Left forelimb (tissue), 1 donor: ENCODE data around the gene FLVCR2.
"Not testable (repeated sequence)": the region's sequence is repeated elsewhere in the genome, so short reads cannot be mapped to it uniquely, and the experiment has no call there.

Experiments used
- DNase-seq: peaks from one replicate; pipeline ENCODE4 v3.0.0-alpha.2; 2018; ENCODE audit warnings: low spot score

Gene FLVCR2

DNA sequence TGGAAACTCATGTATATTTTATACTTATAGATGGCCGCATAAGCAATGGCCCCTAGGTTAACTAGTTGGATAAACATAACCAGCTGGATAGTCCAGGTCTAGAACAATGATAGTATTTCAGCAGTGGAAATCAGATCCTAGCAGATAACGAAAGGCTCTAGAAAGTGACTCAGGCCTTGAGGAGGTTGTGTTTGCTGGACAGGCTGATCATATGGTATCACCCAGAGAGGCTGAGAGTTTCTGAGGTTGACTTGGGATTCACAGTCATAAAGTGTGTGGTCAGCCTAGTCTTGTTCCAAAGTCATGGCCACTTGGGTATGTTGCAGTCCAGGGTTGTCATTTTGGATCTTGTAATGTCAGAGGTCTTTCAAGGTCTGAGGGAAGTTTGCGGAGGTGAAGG is 16.8 kb downstream of the FLVCR2 start:
- DNase-seq: no peak

DNA sequence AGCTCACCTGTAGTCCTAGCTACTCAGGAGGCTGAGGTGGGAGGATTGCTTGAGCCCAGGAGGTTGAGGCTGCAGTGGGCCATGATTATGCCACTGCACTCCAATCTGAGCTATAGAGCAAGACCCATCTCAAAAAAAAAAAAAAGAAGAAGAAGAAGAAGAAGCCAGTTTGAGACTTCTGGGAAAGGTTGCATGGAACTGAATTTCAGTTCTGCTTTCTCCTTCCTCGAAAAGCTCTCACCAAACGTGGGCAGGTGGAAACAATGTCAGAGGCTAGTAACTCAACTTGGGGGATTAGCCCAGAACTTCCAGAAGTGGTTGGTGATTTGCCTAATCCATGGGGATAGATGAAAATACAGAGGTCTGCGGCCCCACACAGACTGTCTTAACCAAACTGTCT is 18.7 kb downstream of the FLVCR2 start:
- DNase-seq: no peak

DNA sequence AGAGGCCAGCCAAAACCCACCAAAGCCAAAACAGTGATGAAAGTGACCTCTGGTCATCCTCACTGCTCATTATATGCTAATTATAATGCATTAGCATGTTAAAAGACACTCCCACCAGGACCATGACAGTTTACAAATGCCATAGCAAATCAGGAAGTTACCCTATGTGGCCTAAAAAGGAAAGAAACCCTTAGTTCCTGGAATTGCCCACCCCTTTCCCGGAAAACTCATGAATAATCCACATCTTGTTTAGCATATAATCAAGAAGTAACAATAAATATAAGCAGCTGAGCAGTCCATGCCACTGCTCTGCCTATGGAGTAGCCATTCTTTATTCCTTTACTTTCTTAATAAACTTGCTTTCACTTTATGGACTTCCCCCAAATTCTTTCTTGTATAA is 21.7 kb downstream of the FLVCR2 start:
- DNase-seq: not testable (repeated sequence)

DNA sequence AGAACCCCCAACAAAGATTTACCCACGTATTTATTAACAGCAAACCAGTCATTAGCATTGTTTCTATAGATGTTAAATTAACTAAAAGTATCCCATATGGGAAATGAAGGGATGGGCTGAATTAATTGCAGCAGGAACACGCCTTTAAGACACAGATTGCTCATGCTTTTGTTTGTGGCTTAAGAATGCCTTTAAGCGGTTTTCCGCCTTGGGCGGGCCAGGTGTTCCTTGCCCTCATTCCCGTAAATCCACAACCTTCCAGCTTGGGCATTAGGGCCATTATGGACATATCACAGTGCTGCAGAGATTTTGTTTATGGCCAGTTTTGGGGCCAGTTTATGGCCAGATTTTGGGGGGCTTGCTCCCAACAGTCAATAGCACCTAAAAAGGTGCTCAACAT is 22.6 kb downstream of the FLVCR2 start:
- not testable (repeated sequence) for DNase-seq

DNA sequence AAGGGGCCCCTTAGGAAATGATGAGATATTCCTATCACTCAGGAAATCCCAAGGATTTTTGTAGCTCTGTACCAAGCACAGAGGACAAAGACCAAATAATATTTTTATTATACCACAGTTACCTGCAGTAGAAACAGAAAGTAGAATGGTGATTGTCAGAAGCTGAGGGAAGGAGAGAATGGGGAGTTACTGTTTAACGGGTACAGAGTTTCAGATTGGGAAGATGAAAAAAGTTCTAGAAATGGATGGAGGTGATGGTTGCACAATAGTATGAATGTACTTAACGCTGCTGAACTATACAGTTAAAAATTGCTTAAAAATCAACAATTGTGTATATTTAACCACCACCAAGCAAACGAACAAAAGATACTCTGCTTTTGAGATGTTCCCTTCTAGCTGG is 24.1 kb downstream of the FLVCR2 start:
- DNase-seq: no peak

DNA sequence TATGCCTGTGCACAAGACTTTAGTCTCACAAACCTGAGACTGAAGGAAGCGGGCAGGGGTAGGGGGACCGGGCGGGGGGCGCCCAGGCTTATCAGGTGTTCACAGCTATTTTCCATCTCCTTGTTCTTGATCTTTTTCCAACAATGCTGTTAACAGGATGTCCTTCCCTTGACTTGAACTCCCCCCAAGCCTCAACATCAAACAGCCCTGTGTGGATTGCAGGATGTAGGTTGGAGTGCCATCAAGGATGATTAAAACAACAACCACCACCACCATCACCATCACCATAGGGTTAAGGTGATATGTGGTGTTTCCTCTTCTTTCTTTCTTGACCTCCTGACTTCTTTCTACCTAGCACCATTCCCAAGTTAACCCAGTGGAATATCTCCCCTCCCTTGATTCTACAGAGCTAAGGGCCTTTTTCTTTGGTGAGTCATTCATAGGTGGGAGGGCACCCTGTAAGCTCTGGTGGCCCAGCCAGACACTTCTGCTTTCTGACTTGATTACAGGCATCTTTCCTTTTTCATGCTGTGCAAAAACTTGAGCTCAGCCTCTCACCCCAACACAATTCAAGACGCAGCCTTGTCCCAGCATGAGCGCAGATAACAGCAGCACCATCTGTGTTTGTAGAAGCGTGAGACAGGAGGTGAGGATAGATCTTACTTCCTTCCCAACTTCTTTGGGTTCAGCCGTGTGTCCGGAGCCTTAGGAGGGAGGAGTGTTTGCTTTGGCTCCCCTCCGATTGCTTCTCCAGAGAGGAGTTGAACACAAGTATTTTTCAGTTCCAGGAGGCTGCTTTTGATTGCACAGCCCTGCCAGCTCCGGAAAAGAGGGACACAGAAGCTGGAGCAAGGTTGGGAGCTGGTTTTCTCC is 26.8 kb downstream of the FLVCR2 start:
- no peak for DNase-seq

DNA sequence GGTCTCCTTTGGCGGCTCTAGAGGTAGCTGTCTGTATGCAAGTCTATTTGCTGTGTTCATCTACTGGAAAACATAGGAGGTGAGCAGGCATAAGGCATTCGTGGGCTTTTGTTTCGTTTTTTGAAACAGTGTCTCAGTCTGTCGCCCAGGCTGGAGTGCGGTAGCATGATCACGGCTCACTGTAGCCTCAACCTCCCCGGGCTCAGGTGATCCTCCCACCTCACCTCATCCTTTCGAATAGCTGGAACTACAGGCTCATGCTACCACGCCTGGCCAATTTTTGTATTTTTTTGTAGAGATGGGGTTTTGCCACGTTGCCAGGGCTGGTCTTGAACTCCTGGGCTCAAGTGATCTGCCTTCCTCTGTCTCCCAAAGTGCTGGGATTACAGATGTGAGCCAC is 27.5 kb downstream of the FLVCR2 start:
- no peak for DNase-seq

DNA sequence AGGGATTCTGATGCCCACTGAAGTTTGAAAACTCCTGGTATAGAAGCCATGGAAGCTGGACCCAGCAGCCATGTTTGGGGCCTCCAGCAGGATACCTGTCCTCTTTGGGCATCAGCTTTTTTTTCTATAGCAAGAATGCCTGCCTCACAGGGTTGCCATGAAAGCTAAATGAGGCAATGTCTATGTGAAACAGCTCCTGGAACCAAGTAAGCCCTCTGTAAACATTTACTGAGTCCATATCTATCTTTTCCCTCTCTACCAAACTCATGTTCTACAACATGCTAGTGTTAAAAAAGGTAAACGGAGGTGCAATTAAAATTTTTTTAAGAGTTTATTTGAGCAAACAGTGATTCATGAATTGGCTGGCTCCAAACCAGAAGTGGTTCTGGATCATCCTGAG is 28.6 kb downstream of the FLVCR2 start:
- DNase-seq: no peak

DNA sequence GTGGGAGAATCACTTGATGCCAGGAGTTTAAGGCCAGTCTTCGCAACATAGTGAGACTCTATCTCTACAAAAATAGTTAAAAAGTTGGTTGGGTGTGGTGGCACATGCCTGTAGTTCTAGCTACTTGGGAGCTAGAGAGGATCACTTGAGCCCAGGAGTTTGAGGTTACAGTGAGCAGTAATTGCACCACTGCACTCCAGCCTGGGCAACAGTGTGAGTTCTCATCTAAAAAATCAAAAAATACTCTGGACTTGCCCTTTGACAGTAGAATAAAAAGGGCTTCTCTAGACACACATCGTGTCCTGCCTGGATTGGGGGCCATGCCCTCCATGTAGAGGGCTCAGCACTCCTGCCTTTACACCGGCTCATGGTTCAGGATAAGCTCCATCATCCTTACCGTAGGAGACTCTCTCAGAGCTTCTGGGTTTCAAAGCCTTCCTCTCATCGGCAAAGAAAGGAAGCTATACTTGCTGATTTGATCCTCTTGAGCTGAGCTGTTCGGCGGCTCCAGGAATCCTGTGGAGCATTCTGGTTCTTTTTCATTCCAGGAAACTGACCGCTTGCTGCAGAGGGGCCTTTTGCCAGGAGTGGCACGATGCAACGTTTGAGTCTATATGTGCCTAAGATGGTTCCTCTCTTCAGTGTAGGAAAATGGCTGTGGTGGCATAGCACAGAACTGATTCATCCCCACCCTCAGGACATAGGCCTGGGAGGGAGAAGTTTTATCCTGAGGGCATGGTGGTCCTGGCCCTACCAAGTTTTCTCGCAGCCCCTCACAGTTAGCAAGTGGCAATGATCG is 29.6 kb downstream of the FLVCR2 start:
- DNase-seq: no peak

DNA sequence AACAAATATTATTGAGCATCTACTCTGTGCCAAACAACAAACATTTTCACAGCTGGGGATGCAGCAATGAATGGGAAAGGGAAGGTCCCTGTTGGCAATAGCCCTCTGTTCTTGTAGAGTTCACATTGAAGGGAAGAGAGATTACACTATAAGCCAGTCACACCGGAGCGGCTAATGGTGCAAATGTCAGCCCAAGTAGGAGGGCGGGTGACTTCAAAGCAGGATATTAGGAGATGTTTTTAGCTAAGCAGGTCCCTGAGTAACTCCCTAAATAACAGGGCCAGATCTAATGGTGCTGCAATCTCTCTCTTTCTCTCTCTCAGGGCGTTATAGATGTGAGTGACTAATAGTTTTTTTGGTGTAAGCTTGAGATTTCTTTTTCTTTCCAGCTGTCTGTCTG is 30.7 kb downstream of the FLVCR2 start:
- no peak for DNase-seq

DNA sequence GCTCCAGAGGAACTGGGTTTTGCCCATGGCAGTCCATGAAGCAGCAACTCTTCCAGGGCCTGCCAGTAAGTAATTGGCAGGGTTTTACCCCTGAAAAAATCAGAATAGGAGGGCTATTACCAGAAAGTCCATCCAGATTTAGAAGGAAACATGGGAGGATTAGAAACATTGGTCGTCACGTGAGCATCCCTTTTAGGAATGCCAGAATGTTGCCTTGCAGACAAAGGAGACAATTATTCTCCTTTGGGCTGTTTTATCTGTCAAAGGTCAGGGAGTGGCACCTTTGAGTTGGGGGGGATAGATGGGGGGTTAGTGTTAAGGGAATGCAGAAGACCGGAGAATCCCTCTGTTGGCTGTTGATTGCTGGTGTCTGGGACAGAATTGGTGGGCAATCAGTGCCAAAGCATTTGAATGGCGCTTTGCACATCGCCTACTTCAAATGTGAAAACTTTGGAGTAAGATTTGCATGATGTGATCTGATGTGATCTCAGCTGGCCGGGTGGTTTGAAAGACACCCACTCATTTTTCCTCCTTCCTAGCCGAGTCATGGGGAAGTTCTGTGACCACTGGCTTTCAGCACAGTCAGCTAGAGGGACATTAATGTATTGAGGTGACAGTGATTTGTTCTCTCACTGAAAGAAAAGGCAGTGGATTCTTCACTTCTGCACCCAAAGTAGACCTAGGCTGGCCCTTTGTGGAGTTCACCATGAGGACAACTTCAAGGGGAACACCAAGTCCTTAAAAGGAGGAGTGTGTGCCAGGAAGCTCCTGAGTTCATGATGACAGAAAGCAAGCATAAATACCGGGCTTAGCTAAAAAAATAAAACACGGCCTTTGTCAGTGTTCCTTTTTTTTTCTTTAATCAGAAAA is 31.4 kb downstream of the FLVCR2 start:
- no peak for DNase-seq

DNA sequence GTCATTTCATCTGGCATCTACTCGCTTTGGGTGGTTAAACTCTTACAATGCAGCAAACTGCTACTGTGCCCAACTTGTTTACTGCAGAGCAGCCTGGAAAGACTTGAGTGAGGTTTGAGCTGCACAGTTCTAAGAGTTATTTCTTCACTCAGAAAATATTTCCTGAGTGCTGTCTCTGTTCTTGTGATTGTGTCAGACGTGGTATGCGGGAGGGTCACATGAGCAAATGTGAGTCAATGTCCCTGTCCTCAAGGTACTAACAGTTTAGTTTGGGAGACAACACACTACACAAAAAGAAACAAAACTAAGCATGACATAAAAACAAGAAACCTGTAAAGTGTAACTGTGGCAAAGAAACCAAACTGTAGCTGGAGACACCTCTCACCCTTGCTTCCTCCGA is 32.4 kb downstream of the FLVCR2 start:
- DNase-seq: no peak

DNA sequence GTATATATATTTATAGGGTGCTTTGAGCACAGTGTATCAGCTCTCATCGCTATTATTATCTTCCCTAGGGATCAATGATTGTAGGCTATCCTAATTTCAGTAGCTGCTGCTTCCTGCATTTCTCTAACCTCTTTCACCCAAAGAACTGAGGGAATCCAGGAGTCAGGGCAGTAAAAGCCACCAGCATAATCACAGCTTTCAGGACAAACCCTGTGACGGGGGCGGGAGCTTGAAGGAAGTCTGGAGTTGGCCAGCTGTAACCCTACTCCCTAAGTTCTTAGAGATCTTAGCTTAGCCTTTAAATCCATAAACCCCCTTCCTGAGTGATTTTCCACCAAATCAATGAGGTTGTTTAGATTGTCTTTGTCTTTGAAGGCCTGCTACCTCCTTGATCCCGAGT is 33.7 kb downstream of the FLVCR2 start:
- no peak for DNase-seq

DNA sequence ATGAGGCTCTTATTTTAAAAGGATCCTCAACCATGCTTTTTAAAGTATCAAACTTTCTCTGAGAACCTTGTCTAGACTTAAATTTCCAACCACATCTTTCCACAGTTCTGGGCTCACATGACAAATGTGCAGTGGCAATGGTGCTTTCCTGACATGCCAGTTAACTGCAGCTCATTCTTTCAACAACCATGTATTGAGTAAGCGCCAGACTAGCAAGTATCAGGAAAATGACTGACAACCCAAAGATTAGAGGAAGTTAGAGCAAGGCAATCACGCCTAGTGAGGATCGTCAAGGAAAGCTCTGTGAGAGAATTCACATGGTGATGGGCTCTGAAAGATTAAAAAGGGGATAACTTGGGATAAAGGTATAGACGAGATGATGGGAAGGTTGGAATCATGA is 35.8 kb downstream of the FLVCR2 start:
- no peak for DNase-seq

DNA sequence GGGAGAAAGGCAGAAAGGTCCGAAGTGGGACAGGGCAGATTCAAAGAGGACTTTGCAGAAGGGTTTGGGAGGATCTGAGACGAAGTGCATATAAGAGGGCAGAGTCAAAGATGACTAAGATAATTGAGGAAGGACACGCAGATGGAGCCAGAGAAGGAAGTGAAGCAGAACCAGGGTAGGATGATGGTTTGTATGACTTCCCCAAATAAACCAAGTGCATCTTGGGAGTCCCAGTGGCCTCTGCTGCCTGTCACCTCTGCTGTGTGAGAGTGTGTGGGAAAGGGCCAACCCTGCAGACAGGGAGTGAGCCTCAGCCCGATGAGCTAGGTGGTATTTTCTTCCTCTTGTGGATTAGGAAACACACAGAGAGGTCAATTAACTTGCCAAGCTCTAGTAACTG is 36.8 kb downstream of the FLVCR2 start:
- DNase-seq: no peak

DNA sequence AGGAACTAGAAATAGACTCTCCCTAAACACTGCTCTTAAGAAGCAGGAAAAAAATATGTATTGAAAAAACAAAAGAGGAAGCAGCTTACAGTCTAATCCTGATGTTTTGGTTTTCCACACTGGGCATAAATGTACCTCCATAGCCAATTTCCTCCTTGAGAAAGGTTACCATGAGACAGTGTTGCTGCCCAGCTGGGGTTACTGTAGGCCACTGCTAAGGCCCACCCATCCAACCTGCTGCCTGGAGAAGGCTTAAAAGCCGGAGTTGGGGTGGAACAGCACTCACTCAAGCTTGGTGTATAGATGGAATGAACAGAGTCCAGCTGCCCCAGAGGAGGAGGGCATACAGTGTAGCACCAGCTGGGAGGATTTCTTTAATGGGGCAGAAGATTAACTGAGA is 41.1 kb downstream of the FLVCR2 start:
- no peak for DNase-seq

DNA sequence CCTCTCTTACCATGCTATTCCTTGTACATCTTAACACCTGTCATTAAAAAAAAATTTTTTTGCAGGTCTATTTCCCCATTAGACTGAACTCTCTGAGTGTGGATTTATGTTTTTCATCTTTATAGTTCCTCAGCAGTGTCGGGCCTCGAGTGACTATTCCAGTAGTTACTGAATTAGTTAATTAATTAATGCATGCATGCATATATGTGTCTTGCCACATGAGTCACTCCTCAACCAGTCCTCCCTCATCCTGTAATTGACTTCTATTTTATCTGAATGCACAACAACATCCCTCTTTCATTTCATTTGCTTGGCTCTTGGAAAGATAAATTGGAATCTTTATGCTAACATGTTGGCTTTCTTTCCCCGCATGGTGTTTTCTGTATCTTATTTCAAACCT is 46.6 kb downstream of the FLVCR2 start:
- DNase-seq: no peak

DNA sequence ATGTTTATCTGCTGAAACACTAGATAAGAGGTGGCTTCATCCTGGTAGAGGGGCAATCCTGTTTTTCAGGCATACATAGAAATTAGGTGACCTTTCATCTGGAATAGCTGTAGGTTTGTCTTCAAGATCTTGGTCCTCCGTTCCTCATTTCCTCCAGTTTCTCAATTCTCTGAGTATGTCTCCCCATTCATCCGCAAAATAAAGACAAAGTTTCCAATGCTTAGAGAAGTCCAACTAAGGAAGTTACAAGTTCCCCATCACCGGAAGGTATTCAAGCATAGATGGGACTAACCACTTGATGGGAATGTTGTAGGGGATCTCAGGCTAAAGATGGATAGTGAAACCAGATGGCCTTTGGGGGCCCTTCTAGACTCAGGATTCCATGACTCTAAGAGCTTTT is 48.0 kb downstream of the FLVCR2 start:
- no peak for DNase-seq

DNA sequence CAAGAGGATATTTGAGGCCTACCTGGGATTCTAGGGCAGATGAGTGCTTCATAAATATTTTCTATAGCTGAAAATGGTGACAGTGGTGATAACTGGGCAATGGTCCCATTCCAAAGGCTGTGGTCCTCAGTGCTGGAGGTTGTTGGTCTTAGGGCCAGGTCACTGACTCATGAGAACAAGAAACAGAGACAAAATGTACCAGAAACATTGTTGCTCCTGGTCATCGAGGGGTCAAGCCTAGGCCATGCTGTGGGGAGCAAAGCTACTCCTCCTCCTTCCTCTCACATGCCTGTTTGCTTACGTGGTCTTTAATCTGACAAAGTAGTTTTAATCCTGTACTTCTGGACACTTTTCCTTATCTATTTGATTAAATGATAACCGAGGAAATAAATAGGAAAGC is 48.4 kb downstream of the FLVCR2 start:
- DNase-seq: no peak

DNA sequence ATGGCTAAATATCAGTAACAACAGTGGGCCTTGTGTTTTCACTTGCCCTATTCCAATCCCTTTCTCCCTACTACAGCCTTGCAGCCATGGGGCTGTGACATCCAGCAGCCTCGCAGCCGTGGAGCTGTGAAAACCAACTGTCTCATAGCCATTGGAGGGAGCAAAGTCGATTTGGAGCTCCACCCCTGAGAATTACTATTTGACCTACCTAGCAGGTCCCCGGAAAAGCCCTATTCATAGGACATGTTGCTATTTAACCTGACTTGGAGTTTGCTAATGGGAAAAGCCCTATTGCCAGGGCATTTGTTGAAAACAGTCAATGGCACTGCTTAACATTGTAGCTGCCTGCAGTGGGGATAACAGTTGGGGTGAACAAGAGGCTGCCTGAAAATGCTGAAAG is 49.0 kb downstream of the FLVCR2 start:
- no peak for DNase-seq

DNA sequence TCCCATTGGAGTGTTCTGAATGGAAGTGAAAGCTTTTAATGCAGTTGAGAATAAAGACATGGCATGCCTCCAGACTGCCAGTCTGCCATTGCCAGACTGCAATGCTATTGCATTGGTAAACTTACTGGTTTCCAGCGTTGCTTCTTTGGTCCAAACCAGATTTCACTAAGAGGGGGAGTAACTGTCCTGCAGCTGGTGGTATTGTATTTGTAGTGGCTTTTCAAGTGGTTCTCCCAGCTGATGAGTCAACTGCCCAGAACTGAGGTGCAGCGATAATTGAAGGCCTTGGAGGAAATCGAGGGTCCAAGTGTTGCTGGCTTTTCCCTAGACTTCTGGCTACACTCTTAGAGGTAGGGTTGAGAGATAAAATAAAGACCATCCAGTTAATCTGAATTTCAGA is 50.4 kb downstream of the FLVCR2 start:
- no peak for DNase-seq

DNA sequence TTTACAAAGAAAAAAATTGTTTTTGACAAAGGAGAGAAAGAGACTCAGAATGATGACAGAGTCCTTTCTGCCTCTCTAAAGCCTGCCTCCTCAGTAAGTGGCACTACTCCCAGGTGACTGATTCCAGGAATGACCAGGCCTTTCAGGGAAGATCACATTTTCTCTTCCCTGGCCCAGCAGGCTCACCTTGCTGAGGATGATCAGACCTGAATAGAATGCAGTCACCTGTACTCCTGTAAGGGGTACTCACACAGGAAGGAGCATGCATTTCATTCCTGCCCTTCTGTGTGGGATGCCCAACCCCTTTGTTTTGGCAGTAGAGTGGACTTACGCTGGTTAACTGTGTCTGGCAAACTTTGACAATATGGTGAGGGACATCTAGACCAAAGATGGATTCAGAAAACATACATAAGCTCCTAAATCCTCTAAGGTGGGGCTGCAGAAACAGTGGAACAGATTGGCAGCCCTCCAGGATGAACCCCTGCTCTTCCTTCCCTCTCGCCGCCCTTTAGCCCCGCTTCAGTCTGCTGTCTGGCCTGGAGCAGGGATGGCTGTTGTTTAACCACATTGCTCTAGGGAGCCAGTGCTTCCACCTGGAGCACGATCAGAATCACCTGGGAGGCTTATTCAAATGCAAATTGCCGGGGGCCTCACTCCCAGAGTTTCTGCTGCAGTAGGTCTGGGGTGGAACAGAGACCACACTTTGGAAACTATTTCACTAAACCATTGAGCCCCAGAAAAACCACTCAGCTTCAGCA is 52.5 kb downstream of the FLVCR2 start:
- DNase-seq: no peak
